NCI-H1092 (cell line): ENCODE data around the gene KEL.

Source experiments
- DNase-seq: peaks from one replicate; lab custom pipeline; 2025; lab: John Stamatoyannopoulos, UW

The KEL gene

GRCh38 chr7:142962991-142963390, 828 bp upstream of the KEL start:
- no peak for DNase-seq

- no peak for DNase-seq
Measured at GRCh38 chr7:142961595-142961972, 579 bp downstream of the KEL start.

DNA sequence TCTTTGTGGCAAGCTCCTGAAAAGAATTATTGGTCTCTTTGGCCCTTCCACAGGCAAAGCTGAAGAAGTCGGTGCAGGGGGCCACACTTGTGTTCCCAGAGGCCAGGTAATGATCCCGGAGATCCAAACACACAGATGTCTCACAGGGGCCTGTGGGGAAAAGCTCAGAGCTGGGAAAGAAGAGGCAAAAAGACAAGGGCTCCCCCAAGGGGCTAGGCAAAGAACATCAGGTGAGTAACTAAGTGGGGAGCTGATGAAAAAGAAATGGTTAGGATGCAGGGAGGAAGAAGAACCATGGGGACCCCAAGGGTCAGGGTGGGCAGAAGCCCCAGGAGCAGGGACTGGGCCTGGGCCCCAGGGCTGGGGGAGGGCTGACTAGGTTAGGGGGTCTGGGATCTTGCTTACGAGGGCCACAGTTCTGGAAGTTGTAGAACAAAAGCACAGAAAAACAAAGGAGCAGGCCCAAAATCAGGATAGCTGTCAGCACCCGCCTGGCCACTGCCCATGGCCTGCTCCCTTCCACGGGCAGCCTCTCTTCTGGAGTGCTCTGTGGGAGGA, 1.1 kb downstream of the KEL start:
- no peak for DNase-seq

DNA sequence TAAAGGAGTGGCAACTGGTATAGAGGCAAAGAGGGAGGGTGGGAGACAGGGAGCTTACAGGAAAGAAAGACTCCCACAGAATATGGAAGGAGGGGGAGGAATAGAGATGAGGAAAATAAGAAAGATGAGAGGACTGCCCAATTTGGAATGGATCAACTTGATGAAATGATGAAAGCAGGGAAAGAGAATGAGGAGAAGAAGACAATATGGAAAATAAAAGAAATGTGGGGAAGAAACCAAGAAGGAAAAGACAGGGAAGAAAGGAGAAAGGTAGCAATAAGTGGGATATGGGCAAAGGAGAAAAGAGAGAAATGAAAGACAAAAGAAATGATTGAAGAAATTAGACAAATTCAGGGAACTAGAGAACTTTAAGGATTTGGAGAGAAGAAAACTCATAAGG, 3.0 kb downstream of the KEL start:
- DNase-seq = no peak

GRCh38 chr7:142957723-142958122, 4.4 kb downstream of the KEL start:
- no peak for DNase-seq

GRCh38 chr7:142956951-142957623, 5.1 kb downstream of the KEL start:
- DNase-seq = no peak

DNA sequence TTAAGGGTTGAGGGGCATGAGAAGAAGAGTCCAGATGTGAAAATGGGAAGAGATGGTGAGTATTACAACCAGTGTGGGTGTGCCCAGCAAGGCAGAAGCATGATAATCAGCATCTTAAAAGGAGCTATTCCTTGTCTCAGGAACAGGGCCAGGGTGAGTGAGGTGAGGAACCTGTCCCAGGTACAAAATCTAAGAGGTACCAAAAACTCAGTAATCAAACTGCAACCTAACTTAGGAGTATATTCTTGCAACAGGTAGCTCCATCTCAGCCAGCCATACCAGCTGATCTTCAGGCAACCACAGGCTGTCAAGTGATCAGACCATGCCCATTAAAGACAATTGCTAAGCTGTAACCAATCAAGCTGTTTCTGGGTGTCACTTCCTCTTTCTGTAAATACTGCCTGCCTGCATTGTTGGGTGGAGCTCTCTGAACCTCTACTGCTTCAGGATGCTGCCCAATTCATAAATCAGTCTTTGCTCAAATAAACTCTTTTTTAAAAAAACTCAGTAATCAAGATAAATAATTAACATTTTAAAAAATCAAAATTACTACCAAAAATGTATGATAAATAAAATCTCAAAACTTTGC, 7.4 kb downstream of the KEL start:
- DNase-seq = no peak

DNA sequence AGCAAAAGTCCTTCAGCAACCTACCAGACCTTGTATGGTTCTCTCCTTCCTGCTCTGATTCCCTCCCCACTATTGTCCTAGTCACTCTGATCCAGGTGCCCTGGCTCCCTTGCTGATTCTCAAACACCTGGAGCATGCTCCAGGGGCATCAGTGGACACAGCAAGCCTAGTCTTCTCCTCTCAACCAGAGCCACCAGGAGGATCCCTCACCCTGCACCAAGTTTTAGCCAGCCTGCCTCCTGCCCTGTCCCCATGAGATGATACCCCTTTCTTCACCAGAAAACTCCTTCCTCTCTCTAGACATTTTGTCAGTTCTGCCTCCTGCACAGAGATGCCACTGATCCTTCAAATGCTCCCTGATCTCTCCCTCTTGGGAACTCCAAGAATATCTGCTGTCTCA, 11.9 kb downstream of the KEL start:
- no peak for DNase-seq

GRCh38 chr7:142948603-142949002, 13.6 kb downstream of the KEL start:
- DNase-seq = no peak

DNA sequence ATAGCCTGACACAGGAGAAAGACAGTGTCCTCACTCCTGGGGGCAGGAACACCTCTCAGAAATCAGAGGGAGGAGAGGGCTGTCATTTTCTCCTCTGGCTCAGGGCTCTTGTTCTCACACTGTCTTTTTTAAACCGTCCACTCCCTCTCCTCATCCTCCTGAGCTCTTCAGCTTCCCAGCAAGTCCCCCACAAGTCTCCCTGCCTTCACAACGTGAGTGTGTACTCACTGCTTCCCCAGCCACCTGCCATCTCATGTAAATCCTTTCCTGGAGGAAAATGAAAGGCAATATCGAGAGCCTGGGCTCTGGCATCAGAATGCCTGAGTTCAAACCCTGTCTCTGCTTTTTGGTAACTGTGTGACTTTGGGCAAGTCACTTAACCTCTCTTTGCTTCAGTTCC, 17.2 kb downstream of the KEL start:
- DNase-seq = no peak

- DNase-seq = no peak
Measured at GRCh38 chr7:142943706-142944268, 18.4 kb downstream of the KEL start.

DNA sequence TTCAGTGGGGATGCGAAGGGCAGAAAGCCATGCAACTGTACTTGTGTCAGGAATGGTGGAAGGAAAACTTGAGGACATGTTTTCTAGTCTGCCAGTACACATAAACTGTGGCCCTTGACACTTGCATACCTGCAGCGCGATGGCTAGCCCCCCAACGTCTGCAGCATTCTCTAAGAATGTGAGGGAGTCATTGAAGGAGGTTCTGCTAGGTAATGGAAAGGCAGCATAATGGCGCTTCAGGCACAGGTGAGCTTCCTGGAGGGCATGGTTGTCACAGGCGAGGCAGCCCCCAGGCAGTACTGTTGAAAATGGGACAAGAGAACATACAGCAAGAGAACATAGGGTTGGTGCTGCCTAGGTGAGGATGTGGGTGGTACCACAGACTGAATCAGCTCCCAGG, 19.4 kb downstream of the KEL start:
- DNase-seq = no peak

- DNase-seq = no peak
Measured at GRCh38 chr7:142941541-142941940, 20.6 kb downstream of the KEL start.

DNA sequence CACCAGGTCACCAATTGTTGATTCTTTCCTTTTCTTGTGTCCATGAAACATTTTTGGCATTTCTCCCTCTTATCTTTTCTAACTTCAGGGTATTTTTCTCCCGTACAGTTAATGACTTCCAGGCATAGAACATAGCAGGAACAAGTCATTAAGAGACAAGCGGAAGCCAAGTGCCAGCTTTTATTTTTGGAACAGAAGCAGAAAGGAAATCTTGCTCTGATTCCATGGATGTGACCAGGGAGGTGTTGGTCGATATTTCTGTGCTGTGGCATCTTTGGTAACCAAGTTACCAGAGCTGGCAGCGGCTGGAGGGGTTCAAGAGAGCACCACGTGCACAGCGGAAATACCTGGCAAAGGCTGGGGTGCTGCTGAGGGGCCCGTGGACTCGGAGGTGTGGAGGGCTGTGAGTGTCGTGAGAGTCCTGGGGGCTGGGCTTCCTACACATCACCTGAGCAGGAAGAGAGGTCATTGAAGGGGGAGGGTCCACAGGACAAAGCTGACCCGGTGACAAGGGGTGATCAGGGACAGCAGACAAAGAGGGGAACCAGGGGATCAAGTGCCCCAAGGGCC, 21.1 kb downstream of the KEL start:
- DNase-seq = no peak

GRCh38 chr7:142939226-142939910, 22.8 kb downstream of the KEL start, which contains the start of gene LLCFC1:
Gene LLCFC1, plus strand, starts transcription at chr7:142939484. Its CDS starts 138 bp downstream, at chr7:142939622.
- DNase-seq = no peak

DNA sequence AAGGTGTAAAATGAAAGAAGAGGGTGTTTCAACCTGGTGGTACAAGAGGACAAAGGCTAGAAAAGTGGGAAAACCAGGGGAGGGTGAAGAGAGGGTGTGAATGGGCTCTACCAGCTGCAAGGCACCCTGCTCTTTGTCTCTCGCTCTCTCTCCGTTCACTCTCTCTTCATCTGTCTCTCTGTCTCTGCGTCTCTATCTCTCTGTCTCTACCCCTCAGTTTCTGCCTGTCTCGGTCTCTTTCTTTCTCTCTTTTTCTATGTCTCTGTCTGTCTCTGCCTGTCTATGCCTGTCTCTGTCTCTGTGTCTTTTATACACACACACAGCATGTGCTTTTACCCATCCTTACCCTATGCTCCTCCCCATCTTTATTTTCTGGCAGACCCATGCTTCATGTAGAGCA, 23.6 kb downstream of the KEL start:
- no peak for DNase-seq

GRCh38 chr7:142935941-142936565, 26.1 kb downstream of the KEL start:
- DNase-seq = no peak

DNA sequence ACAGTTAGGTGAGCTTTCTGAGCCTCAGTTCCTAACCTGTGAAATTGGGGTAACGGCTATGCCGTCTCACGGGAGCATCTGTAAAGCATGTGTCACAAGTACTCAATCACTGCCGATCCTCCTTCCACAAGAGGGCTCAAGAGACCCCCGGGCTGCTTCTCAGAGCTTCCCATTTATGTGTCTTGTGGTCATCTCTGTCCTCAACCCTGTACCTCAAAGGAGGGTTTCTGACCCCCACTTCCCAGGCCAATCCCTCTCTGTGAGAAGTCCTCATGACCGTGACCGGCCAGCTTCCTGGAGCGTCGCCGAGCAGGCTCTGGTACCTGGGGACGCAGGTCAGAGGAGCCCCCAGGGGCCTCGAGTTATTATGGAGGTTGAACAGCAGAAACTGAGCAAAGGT, 28.1 kb downstream of the KEL start:
- no peak for DNase-seq

DNA sequence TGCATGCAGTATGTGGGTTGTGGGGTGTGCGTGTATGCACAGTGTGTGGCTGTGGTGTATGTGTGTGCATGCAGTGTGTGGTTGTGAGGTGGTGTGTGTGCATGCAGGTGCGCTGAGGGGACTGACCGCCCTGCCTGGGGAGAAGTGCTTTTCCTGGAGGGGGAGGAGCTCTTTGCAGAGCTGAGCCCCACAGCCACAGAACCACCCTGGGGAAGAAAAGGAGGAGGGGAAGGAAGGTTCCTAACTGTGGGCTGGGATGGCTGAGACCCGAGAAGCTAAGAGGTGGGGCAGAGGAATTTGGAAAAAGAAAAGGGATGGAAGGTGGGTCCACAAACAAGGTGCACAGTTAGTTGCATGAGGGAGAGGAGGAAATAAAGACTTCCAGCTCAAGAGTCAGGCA, 28.5 kb downstream of the KEL start, which contains the start of gene TRPV5:
Gene TRPV5 (minus strand): TSS at position 123 of the 400 bp plus-strand sequence. CDS start 287 bp downstream, outside the sequence.
- no peak for DNase-seq

- DNase-seq = no peak
Measured at GRCh38 chr7:142933092-142933475, 29.1 kb downstream of the KEL start.

DNA sequence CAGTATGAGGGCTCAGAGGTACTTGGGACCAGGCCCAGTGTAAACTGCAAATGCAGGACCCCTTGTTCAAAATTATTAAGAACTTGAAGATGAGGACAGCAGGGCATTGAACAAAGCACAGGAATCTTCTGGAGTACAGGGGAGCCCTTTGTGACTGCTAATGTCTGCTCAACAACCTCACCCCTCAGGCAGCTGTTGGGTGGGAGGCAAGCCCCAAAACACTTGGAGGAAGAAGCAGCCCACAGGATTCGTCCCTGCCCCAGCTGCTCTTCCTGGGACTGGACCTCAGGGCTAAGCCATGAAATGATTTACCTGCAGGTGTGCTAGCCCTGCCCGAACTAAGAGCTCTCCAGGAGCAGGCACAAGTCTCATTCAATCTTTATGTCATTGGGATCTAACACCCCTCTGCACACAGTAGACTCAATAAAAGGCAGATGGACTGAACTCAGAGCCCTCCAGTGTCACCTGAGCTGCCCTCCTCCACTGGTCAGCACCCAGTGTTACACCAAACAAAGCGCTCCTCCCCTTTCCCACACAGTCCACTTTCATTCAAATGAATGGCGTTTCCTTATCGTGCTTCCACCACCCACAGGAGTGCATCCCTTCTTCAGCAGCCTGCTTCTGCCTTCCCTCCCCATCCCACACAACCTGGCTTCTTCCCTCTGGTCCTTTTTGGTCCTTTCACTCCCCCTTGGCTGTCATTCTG, 29.6 kb downstream of the KEL start:
- no peak for DNase-seq
